CD4-positive, alpha-beta T cell (primary cell): ENCODE data around the gene ANKS4B. TPM values are rescaled to one million over a fixed set of nuclear protein-coding genes. Genes with fewer than 3 reads are reported as not detected.

Experiments
- ATAC-seq: fragments of 200-7000 bp; cut with Tn5 transposase; one replicate; pipeline ENCODE4 v1.10.0; 2022; ENCODE audit warnings: mild to moderate bottlenecking; ENCODE audit not compliant: poor library complexity
- CTCF ChIA-PET: fragments of 350-600 bp; sonication (Branson Sonifier 250); formaldehyde crosslinking; loops from one replicate; lab custom pipeline; 2021; ENCODE audit warnings: antibody characterized with exemption, inconsistent platforms; lab: Charles Lee
- POLR2A ChIA-PET: fragments of 350-600 bp; sonication (Branson Sonifier 250); formaldehyde crosslinking; loops from one replicate; lab custom pipeline; 2021; ENCODE audit warnings: antibody characterized with exemption, inconsistent platforms; lab: Charles Lee
- DNase-seq, 14 experiments: peaks; one replicate each; pipeline ENCODE4 v3.0.0-alpha.2; 2013 to 2020; ENCODE audit warnings: mixed read lengths in 2 of 14
- H3K27ac ChIP-seq, 2 donors: one replicate each; pipeline versions ENCODE4 v1.5.1 to v1.7.0; 2013; ENCODE audit warnings: low read length in 2 of 2, low read depth in 1 of 2, mild to moderate bottlenecking in 1 of 2
- H3K27me3 ChIP-seq, 2 experiments: 1 replicate in 1 of 2; 2 replicates in 1 of 2; pipeline versions ENCODE4 v1.6.1 to v1.7.0; 2013; ENCODE audit warnings: low read length in 2 of 2, control low read depth in 1 of 2, mild to moderate bottlenecking in 1 of 2, moderate library complexity in 1 of 2; ENCODE audit not compliant: insufficient read depth in 2 of 2, control insufficient read depth in 1 of 2
- H3K36me3 ChIP-seq: one replicate; pipeline ENCODE4 v1.6.1; 2013; ENCODE audit warnings: low read length, control low read depth; ENCODE audit not compliant: insufficient read depth
- H3K4me1 ChIP-seq: one replicate; pipeline ENCODE4 v1.6.1; 2013; ENCODE audit warnings: low read length, control low read depth; ENCODE audit not compliant: insufficient read depth
- H3K4me3 ChIP-seq: one replicate; pipeline ENCODE4 v1.5.1; 2013; ENCODE audit warnings: mild to moderate bottlenecking, low read length, moderate library complexity
- H3K9me3 ChIP-seq, 2 experiments: 1 replicate in 1 of 2; 2 replicates in 1 of 2; pipeline versions ENCODE4 v1.6.1 to v1.7.0; 2013; ENCODE audit warnings: low read length in 2 of 2, mild to moderate bottlenecking in 2 of 2, control low read depth in 1 of 2, moderate library complexity in 1 of 2; ENCODE audit not compliant: control insufficient read depth in 1 of 2, insufficient read depth in 1 of 2
- H3K27ac Mint-ChIP-seq: one replicate; pipeline ENCODE4 v1.8.0; 2020; ENCODE audit warnings: mixed read lengths
- H3K27me3 Mint-ChIP-seq: one replicate; pipeline ENCODE4 v1.8.0; 2021; ENCODE audit warnings: mixed read lengths
- H3K36me3 Mint-ChIP-seq: one replicate; pipeline ENCODE4 v1.8.0; 2021; ENCODE audit warnings: low read depth, mixed read lengths
- H3K4me1 Mint-ChIP-seq: one replicate; pipeline ENCODE4 v1.8.0; 2021; ENCODE audit warnings: low read depth, mixed read lengths
- H3K4me3 Mint-ChIP-seq: one replicate; pipeline ENCODE4 v1.8.0; 2020; ENCODE audit warnings: mild to moderate bottlenecking, mixed read lengths
- H3K9me3 Mint-ChIP-seq: one replicate; pipeline ENCODE4 v1.8.0; 2020; ENCODE audit warnings: mixed read lengths
- CTCF ChIP-seq: fragments of 200-600 bp; IDR thresholded peaks from one replicate; pipeline ENCODE4 v1.8.0; 2022; ENCODE audit warnings: antibody characterized with exemption, mild to moderate bottlenecking
- intact Hi-C, 2 experiments: fragments of 100-400 bp; cut with DNase I in 1 of 2; cut with micrococcal nuclease in 1 of 2; formaldehyde crosslinking; loops; one replicate each; pipeline versions ENCODE4 v1.15.1 to v1.9.0; 2023 to 2025; cut with DNase I, micrococcal nuclease
- total RNA-seq, 174 experiments: library from RNA in 2 of 174; stranded (reverse) in 2 of 174; gene quantifications; one replicate each; pipeline ENCODE4 v1.2.3 and lab custom pipeline; 2021 to 2026

The ANKS4B gene
- total RNA-seq, 2 experiments from 2014 or later = not detected

- Mint-ChIP-seq H3K27ac (no peak overlapping the region), H3K27me3 (peaks cover 41% of the 10 kb centered on the region), H3K9me3 (no peaks in the 10 kb centered on the region), H3K4me3 (peak overlapping the region; percentile 94), H3K4me1 (peaks cover 30% of the 10 kb centered on the region), H3K36me3 (no peaks in the 10 kb centered on the region)
- peaks cover 21% of the 10 kb centered on the region for H3K4me1 ChIP-seq
- ATAC-seq (no peak), DNase-seq (no peak)
- intact Hi-C loops = no loop called here
- no peaks in the 10 kb centered on the region for H3K9me3 ChIP-seq
- no peak overlapping the region for H3K4me3 ChIP-seq
- ChIA-PET POLR2A (no interaction called here), CTCF (no interaction called here)
- no peak overlapping the region for H3K27ac ChIP-seq
- no peaks in the 10 kb centered on the region for H3K36me3 ChIP-seq
- no peak for TF ChIP-seq CTCF
- H3K27me3 ChIP-seq = no peaks in the 10 kb centered on the region
Measured at GRCh38 chr16:21302454-21302853, 69.0 kb downstream of the ANKS4B start.

GRCh38 chr16:21302898-21303528 lies 69.5 kb downstream of the ANKS4B start:
- H3K27ac ChIP-seq = no peak overlapping the region
- TF ChIP-seq CTCF = no peak
- no peak overlapping the region for H3K27ac Mint-ChIP-seq
- H3K4me1 ChIP-seq = peaks cover 21% of the 10 kb centered on the region
- H3K36me3 Mint-ChIP-seq = no peaks in the 10 kb centered on the region
- no peaks in the 10 kb centered on the region for H3K9me3 Mint-ChIP-seq
- intact Hi-C loops = no loop called here
- ChIA-PET CTCF (no interaction called here), POLR2A (no interaction called here)
- H3K36me3 ChIP-seq = no peaks in the 10 kb centered on the region
- ATAC-seq (no peak), DNase-seq (peak in 2 of 14 experiments; percentile 17 to 39)
- H3K9me3 ChIP-seq = no peaks in the 10 kb centered on the region
- peak overlapping the region; percentile 43 for H3K4me3 Mint-ChIP-seq
- H3K4me1 Mint-ChIP-seq = peaks cover 30% of the 10 kb centered on the region
- no peak overlapping the region for H3K4me3 ChIP-seq
- H3K27me3 ChIP-seq = no peaks in the 10 kb centered on the region
- H3K27me3 Mint-ChIP-seq = peaks cover 41% of the 10 kb centered on the region

Other genes starting within 250 kb of the ANKS4B start
- not detected for gene DNAH3, start 82.9 kb upstream of the ANKS4B start, total RNA-seq
- gene LDAF1, start 75.0 kb upstream of the ANKS4B start, total RNA-seq = 10 to 100 TPM; 11.0 to 11.2 TPM
- not detected for gene ZP2, start 22.1 kb upstream of the ANKS4B start, total RNA-seq
- gene CRYM, start 44.6 kb downstream of the ANKS4B start, total RNA-seq = not detected